H9 (cell line): ENCODE measurements around the gene AP3D1. TPM values are rescaled to one million over a fixed set of nuclear protein-coding genes. Genes with fewer than 3 reads are reported as not detected.

Experiments used
- DNase-seq: peaks from one replicate; pipeline ENCODE4 v3.0.0-alpha.2; 2017
- H2AFZ ChIP-seq: one replicate; pipeline ENCODE4 v1.6.1; 2013; ENCODE audit warnings: mild to moderate bottlenecking, low read length, control low read depth, moderate library complexity
- H2AK5ac ChIP-seq: 2 replicates; pipeline ENCODE4 v1.6.1; 2013; ENCODE audit warnings: low read length, control low read depth, mixed read lengths; ENCODE audit not compliant: insufficient read length
- H2BK120ac ChIP-seq: one replicate; pipeline ENCODE4 v1.6.1; 2013; ENCODE audit warnings: low read depth, mild to moderate bottlenecking, low read length, control low read depth, inconsistent platforms; ENCODE audit not compliant: poor library complexity, severe bottlenecking
- H2BK12ac ChIP-seq: 2 replicates; pipeline ENCODE4 v1.6.1; 2013; ENCODE audit warnings: low read length, control low read depth, mixed read lengths, low read depth; ENCODE audit not compliant: insufficient read length
- H2BK15ac ChIP-seq: 2 replicates; pipeline ENCODE4 v1.6.1; 2013; ENCODE audit warnings: low read depth, low read length, control low read depth
- H2BK20ac ChIP-seq: one replicate; pipeline ENCODE4 v1.6.1; 2013; ENCODE audit warnings: low read depth, mild to moderate bottlenecking, low read length, control low read depth, inconsistent platforms; ENCODE audit not compliant: poor library complexity, severe bottlenecking
- H2BK5ac ChIP-seq: 2 replicates; pipeline ENCODE4 v1.6.1; 2013; ENCODE audit warnings: low read length, control low read depth, mixed read lengths; ENCODE audit not compliant: insufficient read length
- H3K14ac ChIP-seq: 2 replicates; pipeline ENCODE4 v1.6.1; 2013; ENCODE audit warnings: low read length, control low read depth; ENCODE audit not compliant: insufficient read depth
- H3K18ac ChIP-seq: 2 replicates; pipeline ENCODE4 v1.6.1; 2013; ENCODE audit warnings: low read depth, mild to moderate bottlenecking, mixed read lengths, low read length, control low read depth; ENCODE audit not compliant: insufficient read length
- H3K23ac ChIP-seq: 2 replicates; pipeline ENCODE4 v1.6.1; 2013; ENCODE audit warnings: low read length, control low read depth, mixed read lengths, low read depth; ENCODE audit not compliant: insufficient read length
- H3K23me2 ChIP-seq: 2 replicates; pipeline ENCODE4 v1.6.1; 2013; ENCODE audit warnings: low read depth, mild to moderate bottlenecking, mixed read lengths, low read length, control low read depth; ENCODE audit not compliant: insufficient read length, poor library complexity, severe bottlenecking
- H3K27ac ChIP-seq: 2 replicates; pipeline ENCODE4 v1.5.1; 2013; ENCODE audit warnings: low read length, control low read depth, mixed read lengths, low read depth; ENCODE audit not compliant: insufficient read length
- H3K27me3 ChIP-seq: 2 replicates; pipeline ENCODE4 v1.6.1; 2013; ENCODE audit warnings: low read length, control low read depth, inconsistent platforms; ENCODE audit not compliant: insufficient read depth
- H3K4ac ChIP-seq: 2 replicates; pipeline ENCODE4 v1.6.1; 2013; ENCODE audit warnings: low read depth, mild to moderate bottlenecking, control low read depth, inconsistent platforms, low read length, moderate library complexity
- H3K4me1 ChIP-seq: 2 replicates; pipeline ENCODE4 v1.6.1; 2013; ENCODE audit warnings: low read length, control low read depth, inconsistent platforms; ENCODE audit not compliant: insufficient read depth
- H3K4me2 ChIP-seq: 2 replicates; pipeline ENCODE4 v1.6.1; 2013; ENCODE audit warnings: low read length, control low read depth, mixed read lengths; ENCODE audit not compliant: insufficient read length, insufficient read depth
- H3K56ac ChIP-seq: 2 replicates; pipeline ENCODE4 v1.6.1; 2013; ENCODE audit warnings: low read depth, mild to moderate bottlenecking, mixed read lengths, low read length, control low read depth; ENCODE audit not compliant: insufficient read length
- H3K79me1 ChIP-seq: 2 replicates; pipeline ENCODE4 v1.6.1; 2013; ENCODE audit warnings: low read depth, mild to moderate bottlenecking, moderate library complexity, low read length, control low read depth, inconsistent platforms; ENCODE audit not compliant: insufficient read depth, poor library complexity, severe bottlenecking
- H3K79me2 ChIP-seq: 2 replicates; pipeline ENCODE4 v1.6.1; 2013; ENCODE audit warnings: low read length, control low read depth, inconsistent platforms; ENCODE audit not compliant: insufficient read depth
- H3K9ac ChIP-seq: 2 replicates; pipeline ENCODE4 v1.6.1; 2013; ENCODE audit warnings: low read length, control low read depth, mixed read lengths; ENCODE audit not compliant: insufficient read length; ENCODE audit errors: extremely low read depth
- H3K9me3 ChIP-seq: one replicate; pipeline ENCODE4 v1.6.1; 2013; ENCODE audit warnings: low read depth, low read length, inconsistent platforms; ENCODE audit not compliant: control insufficient read depth
- H3T11ph ChIP-seq: one replicate; pipeline ENCODE4 v1.6.1; 2013; ENCODE audit warnings: mild to moderate bottlenecking, low read length, control low read depth, inconsistent platforms
- H4K20me1 ChIP-seq: one replicate; pipeline ENCODE4 v1.6.1; 2013; ENCODE audit not compliant: control insufficient read depth, insufficient read length, insufficient read depth
- H4K5ac ChIP-seq: 2 replicates; pipeline ENCODE4 v1.6.1; 2013; ENCODE audit warnings: low read depth, mild to moderate bottlenecking, mixed read lengths, low read length, control low read depth; ENCODE audit not compliant: insufficient read length
- H4K8ac ChIP-seq: replicated peaks from 2 replicates; pipeline ENCODE4 v1.6.1; 2013; ENCODE audit warnings: low read length, control low read depth, mixed read lengths, low read depth; ENCODE audit not compliant: insufficient read length
- H4K91ac ChIP-seq: 2 replicates; pipeline ENCODE4 v1.6.1; 2013; ENCODE audit warnings: low read depth, mild to moderate bottlenecking, moderate library complexity, mixed read lengths, low read length, control low read depth; ENCODE audit not compliant: insufficient read length
- H3K27ac Mint-ChIP-seq, 3 experiments: 2 replicates in 2 of 3; 3 replicates in 1 of 3; pipeline ENCODE4 v1.8.0; 2020 to 2021; ENCODE audit warnings: mixed read lengths in 3 of 3, mild to moderate bottlenecking in 1 of 3, moderate library complexity in 1 of 3
- H3K27me3 Mint-ChIP-seq: 2 replicates; pipeline ENCODE4 v1.8.0; 2021; ENCODE audit warnings: low read depth, mild to moderate bottlenecking, moderate library complexity, mixed read lengths
- H3K36me3 Mint-ChIP-seq, 3 experiments: 2 replicates in 2 of 3; 3 replicates in 1 of 3; pipeline ENCODE4 v1.8.0; 2020 to 2021; ENCODE audit warnings: low read depth in 3 of 3, mixed read lengths in 3 of 3; ENCODE audit not compliant: insufficient read depth in 1 of 3
- H3K4me1 Mint-ChIP-seq, 2 experiments: 2 replicates each; pipeline ENCODE4 v1.8.0; 2020; ENCODE audit warnings: mixed read lengths in 2 of 2
- H3K4me3 Mint-ChIP-seq, 2 experiments: 2 replicates in 1 of 2; 3 replicates in 1 of 2; pipeline ENCODE4 v1.8.0; 2020 to 2021; ENCODE audit warnings: mild to moderate bottlenecking in 2 of 2, mixed read lengths in 2 of 2, moderate library complexity in 1 of 2
- H3K9me3 Mint-ChIP-seq, 2 experiments: 2 replicates in 1 of 2; 3 replicates in 1 of 2; pipeline ENCODE4 v1.8.0; 2020; ENCODE audit warnings: mild to moderate bottlenecking in 2 of 2, mixed read lengths in 2 of 2, moderate library complexity in 1 of 2
- WGBS: extraction: QIAGEN DNeasy Blood & Tissue Kit; methylation state at CpG from one replicate; pipeline ENCODE4 v1.1.7; 2013; ENCODE audit warnings: missing lambda C conversion rate, low lambda C conversion rate, mixed read lengths; ENCODE audit not compliant: insufficient read length; ENCODE audit errors: extremely low coverage; 5-methylcytosine and 5-hydroxymethylcytosine counted together
- total RNA-seq: library from RNA; stranded (reverse); gene quantifications from 2 replicates; pipeline ENCODE4 v1.2.1, GENCODE V29; 2021
- TF ChIP-seq, protein P1 (sequence below): fragments of 200-600 bp; sonication (generic); conservative IDR thresholded peaks from 3 replicates; pipeline ENCODE4 v1.8.0; 2021; ENCODE audit warnings: antibody characterized with exemption, mild to moderate bottlenecking

AP3D1 gene
- total RNA-seq, 1 experiment from 2014 or later: 142 TPM

DNA sequence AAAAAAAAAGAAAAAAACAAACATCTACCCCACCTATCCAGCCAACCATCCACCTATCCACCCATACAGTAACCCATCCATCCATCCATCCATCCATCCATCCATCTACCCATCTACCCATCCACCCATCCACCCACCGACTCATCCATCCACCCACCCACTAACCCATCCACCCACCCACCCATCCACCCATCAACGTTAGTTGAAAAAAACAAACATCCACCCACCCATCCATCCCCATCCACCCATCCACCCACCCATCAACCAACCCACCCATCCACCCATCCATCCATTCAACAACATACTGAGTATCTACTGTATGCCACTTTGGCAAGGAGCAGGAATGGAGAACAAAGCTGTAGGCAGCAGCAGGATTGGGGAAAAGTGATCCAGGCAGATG is 6.1 kb upstream of the AP3D1 start:
- Histone ChIP-seq H3T11ph (no peak overlapping the region), H4K8ac (no peak overlapping the region), H3K79me1 (no peaks in the 10 kb centered on the region), H3K23ac (no peak overlapping the region), H3K23me2 (no peaks in the 10 kb centered on the region), H3K9me3 (no peaks in the 10 kb centered on the region), H4K91ac (no peak overlapping the region), H3K56ac (no peak overlapping the region), H3K18ac (no peak overlapping the region), H2BK15ac (no peak overlapping the region), H3K79me2 (no peaks in the 10 kb centered on the region), H2BK5ac (no peak overlapping the region), H4K20me1 (no peaks in the 10 kb centered on the region), H2AFZ (no peak overlapping the region), H3K27me3 (no peaks in the 10 kb centered on the region), H3K14ac (no peak overlapping the region), H3K27ac (no peak overlapping the region), H3K4me1 (no peaks in the 10 kb centered on the region), H3K4me2 (no peak overlapping the region), H2BK20ac (no peak overlapping the region), H2AK5ac (no peak overlapping the region), H3K9ac (no peak overlapping the region), H2BK12ac (no peak overlapping the region), H3K4ac (no peak overlapping the region), H2BK120ac (no peak overlapping the region), H4K5ac (no peak overlapping the region)
- 0 out of 4 replicates have a peak, but pooled peaks cover 0 to under 1% of the 10 kb centered on the region in 2 experiments for H3K4me1 Mint-ChIP-seq
- TF ChIP-seq, protein P1, sequence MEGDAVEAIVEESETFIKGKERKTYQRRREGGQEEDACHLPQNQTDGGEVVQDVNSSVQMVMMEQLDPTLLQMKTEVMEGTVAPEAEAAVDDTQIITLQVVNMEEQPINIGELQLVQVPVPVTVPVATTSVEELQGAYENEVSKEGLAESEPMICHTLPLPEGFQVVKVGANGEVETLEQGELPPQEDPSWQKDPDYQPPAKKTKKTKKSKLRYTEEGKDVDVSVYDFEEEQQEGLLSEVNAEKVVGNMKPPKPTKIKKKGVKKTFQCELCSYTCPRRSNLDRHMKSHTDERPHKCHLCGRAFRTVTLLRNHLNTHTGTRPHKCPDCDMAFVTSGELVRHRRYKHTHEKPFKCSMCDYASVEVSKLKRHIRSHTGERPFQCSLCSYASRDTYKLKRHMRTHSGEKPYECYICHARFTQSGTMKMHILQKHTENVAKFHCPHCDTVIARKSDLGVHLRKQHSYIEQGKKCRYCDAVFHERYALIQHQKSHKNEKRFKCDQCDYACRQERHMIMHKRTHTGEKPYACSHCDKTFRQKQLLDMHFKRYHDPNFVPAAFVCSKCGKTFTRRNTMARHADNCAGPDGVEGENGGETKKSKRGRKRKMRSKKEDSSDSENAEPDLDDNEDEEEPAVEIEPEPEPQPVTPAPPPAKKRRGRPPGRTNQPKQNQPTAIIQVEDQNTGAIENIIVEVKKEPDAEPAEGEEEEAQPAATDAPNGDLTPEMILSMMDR: no peak
- no peak overlapping the region for H3K27ac Mint-ChIP-seq
- no peaks in the 10 kb centered on the region for H3K36me3 Mint-ChIP-seq
- DNase-seq: no peak
- H3K9me3 Mint-ChIP-seq: peaks cover 0 to 1% of the 10 kb centered on the region in 2 experiments; a peak in 1 of 5 replicates
- H3K4me3 Mint-ChIP-seq: no peak overlapping the region; a peak in 1 of 5 replicates
- 100% methylated on average over 2 of the region's 2 CpGs for WGBS
- no peaks in the 10 kb centered on the region; the same call in 1 of the 2 replicates for H3K27me3 Mint-ChIP-seq
